B cell (primary cell): Measurements from ENCODE around the gene SBK2. TPM values are rescaled to one million over a fixed set of nuclear protein-coding genes. Genes with fewer than 3 reads are reported as not detected.

ENCODE experiments used
- ATAC-seq: fragments of 200-7000 bp; cut with Tn5 transposase; one replicate; pipeline ENCODE4 v1.10.0; 2021; ENCODE audit warnings: low read depth, mild to moderate bottlenecking, moderate number of reproducible peaks, moderate library complexity
- CTCF ChIA-PET: fragments of 350-600 bp; sonication (Branson Sonifier 250); formaldehyde crosslinking; loops from one replicate; lab custom pipeline; 2021; ENCODE audit warnings: antibody characterized with exemption, inconsistent platforms; lab: Charles Lee
- POLR2A ChIA-PET: fragments of 350-600 bp; sonication (Branson Sonifier 250); formaldehyde crosslinking; loops from one replicate; lab custom pipeline; 2021; ENCODE audit warnings: antibody characterized with exemption; lab: Charles Lee
- DNase-seq: peaks from one replicate; pipeline ENCODE4 v3.0.0; 2013
- H2AFZ ChIP-seq: 2 replicates; pipeline ENCODE4 v1.6.1; 2012; ENCODE audit warnings: mild to moderate bottlenecking, low read depth, low read length; ENCODE audit not compliant: insufficient read depth, poor library complexity, severe bottlenecking
- H3K27ac ChIP-seq, 2 donors: 1 replicate in 1 of 2; 2 replicates in 1 of 2; pipeline ENCODE4 v1.5.1; 2012 to 2013; ENCODE audit warnings: low read length in 2 of 2, mild to moderate bottlenecking in 2 of 2, moderate library complexity in 1 of 2
- H3K27me3 ChIP-seq, 4 experiments: fragments of 200-600 bp in 1 of 4; sonication (generic) in 1 of 4; replicated peaks in 1 of 4; 1 replicate in 2 of 4; 2 replicates in 2 of 4; pipeline versions ENCODE4 v1.6.1 to v1.7.0; 2013 to 2016; ENCODE audit warnings: low read length in 3 of 4, mild to moderate bottlenecking in 2 of 4, mixed read lengths in 1 of 4, moderate library complexity in 1 of 4; ENCODE audit not compliant: insufficient read depth in 4 of 4, control insufficient read depth in 3 of 4; ENCODE audit errors: control extremely low read depth in 1 of 4
- H3K36me3 ChIP-seq, 2 experiments: replicated peaks in 1 of 2; 1 replicate in 1 of 2; 2 replicates in 1 of 2; pipeline versions ENCODE4 v1.6.1 to v1.7.1; 2013; ENCODE audit warnings: low read length in 1 of 2; ENCODE audit not compliant: insufficient read depth in 2 of 2, control insufficient read depth in 1 of 2; ENCODE audit errors: control extremely low read depth in 1 of 2, extremely low read depth in 1 of 2
- H3K4me1 ChIP-seq, 2 donors: fragments of 200-600 bp in 1 of 2; sonication (generic) in 1 of 2; 1 replicate in 1 of 2; 2 replicates in 1 of 2; pipeline versions ENCODE4 v1.5.1 to v1.6.1; 2013 to 2017; ENCODE audit warnings: low read length in 2 of 2; ENCODE audit not compliant: control insufficient read depth in 2 of 2, insufficient read depth in 2 of 2
- H3K4me2 ChIP-seq: replicated peaks from 2 replicates; pipeline ENCODE3; 2012; ENCODE audit warnings: mild to moderate bottlenecking, low read depth, low read length; ENCODE audit not compliant: poor library complexity, severe bottlenecking
- H3K4me3 ChIP-seq, 5 experiments: fragments of 200-600 bp in 1 of 5; sonication (generic) in 1 of 5; 1 replicate in 3 of 5; 2 replicates in 2 of 5; pipeline versions ENCODE4 v1.5.1 to v1.7.0; 2011 to 2016; ENCODE audit warnings: low read length in 4 of 5, mild to moderate bottlenecking in 4 of 5, low read depth in 2 of 5, control low read depth in 1 of 5, moderate library complexity in 1 of 5; ENCODE audit not compliant: insufficient read depth in 1 of 5; ENCODE audit errors: control extremely low read depth in 1 of 5, extremely low read depth in 1 of 5
- H3K79me2 ChIP-seq: fragments of 200-600 bp; sonication (generic); one replicate; pipeline ENCODE4 v1.6.0; 2016; ENCODE audit warnings: low read length; ENCODE audit not compliant: control insufficient read depth, insufficient read depth
- H3K9ac ChIP-seq: fragments of 200-600 bp; sonication (generic); 2 replicates; pipeline ENCODE4 v1.6.1; 2017; ENCODE audit warnings: mild to moderate bottlenecking, low read length, moderate library complexity
- H3K9me3 ChIP-seq, 3 donors: one replicate each; pipeline versions ENCODE4 v1.6.1 to v1.7.1; 2013; ENCODE audit warnings: low read length in 2 of 3; ENCODE audit not compliant: control insufficient read depth in 2 of 3, insufficient read depth in 1 of 3; ENCODE audit errors: control extremely low read depth in 1 of 3
- H4K20me1 ChIP-seq: 2 replicates; pipeline ENCODE4 v1.6.0; 2012; ENCODE audit warnings: mild to moderate bottlenecking, low read length; ENCODE audit not compliant: insufficient read depth, control insufficient read depth, poor library complexity, severe bottlenecking
- H3K27ac Mint-ChIP-seq: one replicate; pipeline ENCODE4 v1.8.0; 2021; ENCODE audit warnings: mixed read lengths
- H3K27me3 Mint-ChIP-seq: one replicate; pipeline ENCODE4 v1.8.0; 2021; ENCODE audit warnings: mixed read lengths
- H3K4me1 Mint-ChIP-seq: one replicate; pipeline ENCODE4 v1.8.0; 2021; ENCODE audit warnings: mixed read lengths
- H3K4me3 Mint-ChIP-seq: one replicate; pipeline ENCODE4 v1.8.0; 2021; ENCODE audit warnings: mixed read lengths
- H3K9me3 Mint-ChIP-seq: one replicate; pipeline ENCODE4 v1.8.0; 2022; ENCODE audit warnings: mixed read lengths; ENCODE audit not compliant: insufficient read depth
- CTCF ChIP-seq: fragments of 200-600 bp; IDR thresholded peaks from one replicate; pipeline ENCODE4 v1.8.0; 2022; ENCODE audit warnings: antibody characterized with exemption, mild to moderate bottlenecking
- EZH2 ChIP-seq: IDR thresholded peaks from 2 replicates; pipeline ENCODE4 v1.6.1; 2012; ENCODE audit warnings: borderline replicate concordance, low read depth, mild to moderate bottlenecking, moderate library complexity, low read length; ENCODE audit not compliant: insufficient read depth, poor library complexity, severe bottlenecking
- WGBS: methylation state at CpG from one replicate; pipeline ENCODE4 v1.1.5; 2013; ENCODE audit warnings: missing lambda C conversion rate; ENCODE audit not compliant: insufficient coverage; 5-methylcytosine and 5-hydroxymethylcytosine counted together
- intact Hi-C: fragments of 100-400 bp; cut with micrococcal nuclease; formaldehyde crosslinking; loops from one replicate; pipeline ENCODE4 v1.10.0; 2022
- polyA plus RNA-seq: library from polyadenylated mRNA; depleted of rRNA; stranded (reverse); fragments of >200 nt; gene quantifications from 2 replicates; pipeline ENCODE4 v1.2.3, GENCODE V29; 2012
- total RNA-seq, 2 donors: library from RNA; stranded (reverse); fragments of 120-200 nt in 1 of 2; gene quantifications; 1 replicate in 1 of 2; 2 replicates in 1 of 2; pipeline versions ENCODE4 v1.2.3 to v1.2.4, GENCODE V29; 2013 to 2022

SBK2 gene
- total and polyA plus RNA-seq, 2 donors (not counting 1 experiment from before 2014, with no cell fraction given): not detected

- H3K9ac ChIP-seq: no peak overlapping the region
- no peaks in the 10 kb centered on the region for H3K36me3 ChIP-seq
- Mint-ChIP-seq H3K27me3 (peaks cover 4% of the 10 kb centered on the region), H3K27ac (no peak overlapping the region), H3K4me3 (no peak overlapping the region), H3K4me1 (no peaks in the 10 kb centered on the region), H3K9me3 (no peaks in the 10 kb centered on the region)
- no peaks in the 10 kb centered on the region for H3K4me1 ChIP-seq
- no peaks in the 10 kb centered on the region for H3K27me3 ChIP-seq
- ChIA-PET POLR2A (no interaction called here), CTCF (no interaction called here)
- ATAC-seq (no peak), DNase-seq (no peak)
- H2AFZ ChIP-seq: no peak overlapping the region
- H3K27ac ChIP-seq: no peak overlapping the region
- TF ChIP-seq EZH2 (no peak), CTCF (no peak)
- no peaks in the 10 kb centered on the region for H3K79me2 ChIP-seq
- no peaks in the 10 kb centered on the region for H4K20me1 ChIP-seq
- intact Hi-C loops: no loop called here
- H3K9me3 ChIP-seq: peaks cover 0 to 4% (median 0%) of the 10 kb centered on the region in 3 donors
- WGBS: 92% methylated on average over 26 of the region's 26 CpGs
- no peak overlapping the region for H3K4me2 ChIP-seq
- H3K4me3 ChIP-seq: no peak overlapping the region
Observed at GRCh38 chr19:55530996-55531395, 5.9 kb downstream of the SBK2 start.

- TF ChIP-seq CTCF (no peak), EZH2 (no peak)
- intact Hi-C loops: no loop called here
- ATAC-seq: no peak
- Histone ChIP-seq H3K4me3 (no peak overlapping the region), H3K4me2 (no peak overlapping the region), H3K36me3 (no peaks in the 10 kb centered on the region), H3K79me2 (no peaks in the 10 kb centered on the region), H2AFZ (no peak overlapping the region), H3K9ac (no peak overlapping the region), H4K20me1 (no peaks in the 10 kb centered on the region), H3K27ac (no peak overlapping the region), H3K9me3 (peaks cover 0 to 4% (median 0%) of the 10 kb centered on the region in 3 donors), H3K4me1 (no peaks in the 10 kb centered on the region), H3K27me3 (no peaks in the 10 kb centered on the region)
- Mint-ChIP-seq H3K9me3 (no peaks in the 10 kb centered on the region), H3K27ac (no peak overlapping the region), H3K27me3 (peaks cover 9% of the 10 kb centered on the region), H3K4me1 (no peaks in the 10 kb centered on the region), H3K4me3 (no peak overlapping the region)
- ChIA-PET CTCF (no interaction called here), POLR2A (no interaction called here)
- DNase-seq: no peak
- 88% methylated on average over 50 of the region's 56 CpGs for WGBS
Observed at GRCh38 chr19:55529636-55530234, 7.2 kb downstream of the SBK2 start.
